ENCODE data around the gene BNIP2. TPM values are rescaled to one million over a fixed set of nuclear protein-coding genes. Genes with fewer than 3 reads are reported as not detected.

Gene BNIP2
- total RNA-seq, 2 experiments from 2014 or later, result 65.3 to 108 TPM

DNA sequence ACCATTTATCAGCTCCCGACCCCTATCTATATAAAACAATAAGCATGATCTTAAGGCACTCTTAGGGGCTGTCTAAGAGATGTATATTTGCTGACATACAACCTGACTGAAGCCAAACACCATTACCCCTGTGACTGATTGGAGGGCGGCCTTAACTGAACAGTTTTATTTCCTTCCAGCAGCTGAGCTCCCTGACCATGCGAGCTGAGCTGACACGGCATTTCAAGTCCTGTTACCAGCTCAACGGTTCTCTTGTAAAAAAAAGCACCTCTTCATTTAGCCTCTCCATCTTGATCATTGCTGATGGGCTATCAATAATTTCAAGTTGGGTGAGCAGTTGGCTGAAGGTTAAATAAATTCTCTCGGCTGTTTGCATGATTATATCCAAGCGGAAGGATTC, 33.4 kb upstream of the BNIP2 start:
- no peak for DNase-seq (ENCODE audit: low spot score)
- H3K36me3 ChIP-seq (ENCODE audit: insufficient read depth, low read length), result no peaks in the 10 kb centered on the region
- no peak overlapping the region for H3K4me2 ChIP-seq (ENCODE audit: low read length)
- no peaks in the 10 kb centered on the region for H4K20me1 ChIP-seq (ENCODE audit: insufficient read depth, low read length)
- intact Hi-C loops (cut with micrococcal nuclease; ENCODE audit: unreplicated experiment), result loop anchor here (10.0 kb wide), 2 partner anchors 452 to 602 kb away; no protein-coding TSS in a partner anchor
- TF ChIP-seq EZH2phosphoT487 (IDR thresholded peaks at IDR 0.05; ENCODE audit: borderline replicate concordance, low read depth, low read length), result no peak
- TF ChIP-seq, protein P1, sequence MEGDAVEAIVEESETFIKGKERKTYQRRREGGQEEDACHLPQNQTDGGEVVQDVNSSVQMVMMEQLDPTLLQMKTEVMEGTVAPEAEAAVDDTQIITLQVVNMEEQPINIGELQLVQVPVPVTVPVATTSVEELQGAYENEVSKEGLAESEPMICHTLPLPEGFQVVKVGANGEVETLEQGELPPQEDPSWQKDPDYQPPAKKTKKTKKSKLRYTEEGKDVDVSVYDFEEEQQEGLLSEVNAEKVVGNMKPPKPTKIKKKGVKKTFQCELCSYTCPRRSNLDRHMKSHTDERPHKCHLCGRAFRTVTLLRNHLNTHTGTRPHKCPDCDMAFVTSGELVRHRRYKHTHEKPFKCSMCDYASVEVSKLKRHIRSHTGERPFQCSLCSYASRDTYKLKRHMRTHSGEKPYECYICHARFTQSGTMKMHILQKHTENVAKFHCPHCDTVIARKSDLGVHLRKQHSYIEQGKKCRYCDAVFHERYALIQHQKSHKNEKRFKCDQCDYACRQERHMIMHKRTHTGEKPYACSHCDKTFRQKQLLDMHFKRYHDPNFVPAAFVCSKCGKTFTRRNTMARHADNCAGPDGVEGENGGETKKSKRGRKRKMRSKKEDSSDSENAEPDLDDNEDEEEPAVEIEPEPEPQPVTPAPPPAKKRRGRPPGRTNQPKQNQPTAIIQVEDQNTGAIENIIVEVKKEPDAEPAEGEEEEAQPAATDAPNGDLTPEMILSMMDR (conservative IDR thresholded peaks at IDR 0.05; ENCODE audit: low read length), result no peak
- H3K9me3 ChIP-seq (ENCODE audit: low read length), result no peaks in the 10 kb centered on the region
- H2AFZ ChIP-seq (ENCODE audit: low read length), result no peak overlapping the region
- CTCF ChIA-PET (ENCODE audit: unreplicated experiment), result no interaction called here
- POLR2A ChIA-PET, result interaction anchor here (1.2 kb wide), 1 partner anchor 12 kb away, joined by 3 read pairs; no protein-coding TSS in a partner anchor
- H3K4me1 ChIP-seq (ENCODE audit: insufficient read depth, low read length, poor library complexity, severe bottlenecking), result no peaks in the 10 kb centered on the region
- BruUV-seq (replicated peaks), result no TSS peak
- no peaks in the 10 kb centered on the region for H3K79me2 ChIP-seq (ENCODE audit: insufficient read depth, low read depth, low read length)
- no peak overlapping the region for H3K27ac ChIP-seq (ENCODE audit: low read depth, low read length, poor library complexity, severe bottlenecking)
- no peaks in the 10 kb centered on the region for H3K9me2 ChIP-seq (ENCODE audit: insufficient read depth, low read length)
- no peak overlapping the region for H3K4me3 ChIP-seq (ENCODE audit: low read depth, low read length, poor library complexity, severe bottlenecking)

DNA sequence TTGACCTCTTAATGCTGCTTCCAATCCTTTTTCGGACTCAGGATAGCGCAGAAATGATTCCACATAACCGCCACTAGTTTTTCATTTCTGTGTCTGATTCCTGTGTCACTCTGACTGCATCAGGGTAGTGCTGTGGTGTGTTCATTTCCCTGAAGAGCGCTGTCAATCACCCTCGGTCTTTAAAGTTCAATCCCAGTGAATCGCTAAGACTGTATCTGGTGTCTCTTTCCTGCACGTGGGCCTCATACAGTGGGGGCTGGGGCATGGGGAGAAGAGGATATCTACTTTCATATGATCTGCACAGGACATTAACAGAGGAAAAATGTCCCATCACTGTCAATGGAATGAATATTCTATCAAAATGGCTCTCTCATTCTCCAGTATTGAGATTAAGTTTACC, 32.9 kb upstream of the BNIP2 start:
- Histone ChIP-seq H3K9me3 (ENCODE audit: low read length) (no peaks in the 10 kb centered on the region), H3K4me3 (ENCODE audit: low read depth, low read length, poor library complexity, severe bottlenecking) (no peak overlapping the region), H3K79me2 (ENCODE audit: insufficient read depth, low read depth, low read length) (no peaks in the 10 kb centered on the region), H4K20me1 (ENCODE audit: insufficient read depth, low read length) (no peaks in the 10 kb centered on the region), H3K9me2 (ENCODE audit: insufficient read depth, low read length) (no peaks in the 10 kb centered on the region), H2AFZ (ENCODE audit: low read length) (no peak overlapping the region), H3K36me3 (ENCODE audit: insufficient read depth, low read length) (no peaks in the 10 kb centered on the region), H3K27ac (ENCODE audit: low read depth, low read length, poor library complexity, severe bottlenecking) (no peak overlapping the region), H3K4me2 (ENCODE audit: low read length) (no peak overlapping the region), H3K4me1 (ENCODE audit: insufficient read depth, low read length, poor library complexity, severe bottlenecking) (no peaks in the 10 kb centered on the region)
- CTCF ChIA-PET (ENCODE audit: unreplicated experiment), result no interaction called here
- intact Hi-C loops (cut with micrococcal nuclease; ENCODE audit: unreplicated experiment), result loop anchor here (10.0 kb wide), 2 partner anchors 453 to 603 kb away; no protein-coding TSS in a partner anchor
- TF ChIP-seq EZH2phosphoT487 (IDR thresholded peaks at IDR 0.05; ENCODE audit: borderline replicate concordance, low read depth, low read length), result no peak
- TF ChIP-seq, protein P1 (conservative IDR thresholded peaks at IDR 0.05; ENCODE audit: low read length), result no peak
- BruUV-seq (replicated peaks), result no TSS peak
- no peak for DNase-seq (ENCODE audit: low spot score)
- POLR2A ChIA-PET, result no interaction called here

DNA sequence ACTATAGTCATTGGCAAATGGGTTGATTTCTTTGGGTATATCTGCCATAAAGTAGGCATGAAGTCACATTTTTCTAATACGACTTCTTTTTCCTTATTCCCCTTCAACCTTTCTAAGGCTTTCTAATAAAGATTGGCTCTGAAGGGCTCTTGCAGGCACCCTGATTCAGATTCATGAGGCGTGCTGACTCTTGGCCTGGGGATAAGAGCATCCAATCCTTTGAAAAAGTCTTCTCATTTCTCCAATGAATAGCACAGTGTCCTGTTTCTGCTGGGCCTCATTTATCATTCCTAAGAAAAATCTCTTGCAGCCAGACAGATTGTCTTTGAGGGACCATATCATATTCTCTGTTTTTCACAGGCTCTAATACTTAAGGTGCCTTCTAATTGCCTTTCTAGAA, 32.3 kb upstream of the BNIP2 start:
- Histone ChIP-seq H3K9me2 (ENCODE audit: insufficient read depth, low read length) (no peaks in the 10 kb centered on the region), H3K36me3 (ENCODE audit: insufficient read depth, low read length) (no peaks in the 10 kb centered on the region), H3K4me3 (ENCODE audit: low read depth, low read length, poor library complexity, severe bottlenecking) (no peak overlapping the region), H3K4me2 (ENCODE audit: low read length) (no peak overlapping the region), H4K20me1 (ENCODE audit: insufficient read depth, low read length) (no peaks in the 10 kb centered on the region), H3K27ac (ENCODE audit: low read depth, low read length, poor library complexity, severe bottlenecking) (no peak overlapping the region), H2AFZ (ENCODE audit: low read length) (no peak overlapping the region), H3K79me2 (ENCODE audit: insufficient read depth, low read depth, low read length) (no peaks in the 10 kb centered on the region), H3K9me3 (ENCODE audit: low read length) (no peaks in the 10 kb centered on the region), H3K4me1 (ENCODE audit: insufficient read depth, low read length, poor library complexity, severe bottlenecking) (no peaks in the 10 kb centered on the region)
- no peak for DNase-seq (ENCODE audit: low spot score)
- no peak for TF ChIP-seq EZH2phosphoT487 (IDR thresholded peaks at IDR 0.05; ENCODE audit: borderline replicate concordance, low read depth, low read length)
- TF ChIP-seq, protein P1 (conservative IDR thresholded peaks at IDR 0.05; ENCODE audit: low read length), result no peak
- BruUV-seq (replicated peaks), result no TSS peak
- POLR2A ChIA-PET, result no interaction called here
- CTCF ChIA-PET (ENCODE audit: unreplicated experiment), result no interaction called here
- intact Hi-C loops (cut with micrococcal nuclease; ENCODE audit: unreplicated experiment), result loop anchor here (10.0 kb wide), 2 partner anchors 453 to 603 kb away; no protein-coding TSS in a partner anchor
